Fibroblast of gingiva (primary cell): ENCODE data around the gene ATIC.

Experiments used
- DNase-seq: peaks from one replicate; pipeline ENCODE4 v3.0.0-alpha.2; 2011; ENCODE audit warnings: low read depth

ATIC gene

DNA sequence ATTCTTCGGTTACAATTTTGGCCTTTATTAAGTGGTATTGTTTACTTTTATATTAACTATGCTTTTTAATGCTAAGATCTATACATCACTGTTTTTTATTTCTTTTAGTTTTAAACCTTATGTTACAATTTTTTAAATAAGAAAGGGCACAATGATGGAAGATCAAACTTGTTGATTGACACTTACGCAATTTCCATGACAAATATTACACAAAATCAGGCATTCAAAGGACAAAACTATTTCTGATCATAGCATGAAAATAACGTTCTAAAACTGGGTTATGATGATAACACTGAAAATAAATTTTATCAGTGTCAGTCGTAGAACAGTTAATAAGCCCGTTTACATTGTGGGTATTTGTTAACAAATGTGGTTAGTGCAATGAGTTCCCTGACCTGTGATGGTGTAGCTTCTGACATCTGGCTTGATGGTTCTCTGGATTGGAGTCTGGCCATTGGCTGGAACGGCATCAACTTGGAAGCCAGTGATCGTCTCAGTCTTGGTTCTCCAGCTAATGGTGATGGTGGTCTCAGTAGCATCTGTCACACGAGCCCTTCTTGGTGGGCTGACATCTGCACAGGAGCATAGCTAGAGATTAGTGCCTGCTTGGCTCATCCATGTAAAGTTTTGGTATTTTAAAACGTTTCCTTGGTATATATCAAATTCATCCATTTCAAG, 64.4 kb downstream of the ATIC start:
- no peak for DNase-seq

DNA sequence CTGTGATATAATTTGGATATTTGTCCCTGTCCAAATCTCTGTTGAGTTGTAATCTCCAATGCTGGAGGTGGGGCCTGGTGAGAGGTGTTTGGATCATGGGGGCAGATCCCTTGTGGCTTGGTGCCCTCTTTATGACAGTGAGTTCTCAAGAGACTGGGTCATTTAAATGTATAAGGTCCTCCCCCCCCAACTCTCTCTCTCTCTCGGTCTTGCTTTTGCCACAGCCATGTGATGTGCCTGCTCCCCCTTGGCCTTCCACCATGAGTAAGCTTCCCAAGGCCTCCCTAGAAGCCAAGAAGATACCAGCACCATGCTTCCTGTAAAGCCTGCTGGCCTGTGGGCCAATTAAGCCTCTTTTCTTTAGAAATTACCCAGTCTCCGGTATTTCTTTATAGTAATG, 65.4 kb downstream of the ATIC start:
- no peak for DNase-seq

GRCh38 chr2:215378045-215378444, 66.2 kb downstream of the ATIC start:
- no peak for DNase-seq

DNA sequence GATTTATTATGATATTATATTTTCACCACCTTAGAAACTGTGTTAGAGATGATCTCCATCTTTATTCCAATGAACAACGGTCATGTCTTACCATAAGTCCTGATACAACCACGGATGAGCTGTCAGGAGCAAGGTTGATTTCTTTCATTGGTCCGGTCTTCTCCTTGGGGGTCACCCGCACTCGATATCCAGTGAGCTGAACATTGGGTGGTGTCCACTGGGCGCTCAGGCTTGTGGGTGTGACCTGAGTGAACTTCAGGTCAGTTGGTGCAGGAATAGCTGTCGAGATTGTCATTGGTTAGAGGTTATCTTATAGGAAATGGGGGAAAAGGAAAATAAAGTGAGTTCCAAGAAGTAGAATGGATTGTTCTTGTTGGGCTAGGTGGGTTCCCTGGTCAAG, 67.2 kb downstream of the ATIC start:
- no peak for DNase-seq

DNA sequence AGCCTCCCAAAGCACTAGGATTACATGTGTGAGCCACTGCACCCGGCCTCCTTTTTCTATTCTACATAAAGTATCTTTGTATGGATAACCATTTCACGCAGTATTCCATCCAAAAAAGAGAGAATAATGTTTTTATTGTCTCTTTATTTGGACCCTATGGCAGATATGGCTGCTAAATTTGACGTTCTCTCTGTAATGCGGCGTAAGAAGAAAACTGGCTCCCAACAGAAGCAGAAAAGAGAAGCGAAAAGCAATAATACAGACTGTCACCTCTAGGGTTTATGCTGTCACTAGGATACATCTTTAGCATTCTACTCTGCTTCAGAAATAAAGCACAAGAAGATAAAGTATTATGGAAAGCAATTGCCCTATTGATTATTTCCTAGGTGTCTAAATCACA, 68.1 kb downstream of the ATIC start:
- no peak for DNase-seq

GRCh38 chr2:215380699-215381098, 68.8 kb downstream of the ATIC start:
- no peak for DNase-seq

DNA sequence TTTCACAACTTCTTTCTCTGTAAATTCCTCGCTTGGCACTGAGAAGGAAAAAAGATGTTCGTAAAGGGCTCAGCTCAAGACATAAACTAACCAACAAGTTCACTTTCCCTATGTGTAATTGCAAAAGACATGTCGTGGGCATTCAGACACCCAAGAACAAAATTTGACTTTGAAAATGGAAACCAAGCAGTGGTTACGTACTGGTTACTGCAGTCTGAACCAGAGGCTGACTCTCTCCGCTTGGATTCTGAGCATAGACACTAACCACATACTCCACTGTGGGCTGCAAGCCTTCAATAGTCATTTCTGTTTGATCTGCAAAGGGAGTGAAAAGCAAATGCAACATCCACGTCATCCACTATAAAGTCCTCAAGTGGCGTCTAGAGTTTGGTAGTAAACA, 70.2 kb downstream of the ATIC start:
- DNase-seq = no peak

GRCh38 chr2:215382480-215382879, 70.6 kb downstream of the ATIC start:
- DNase-seq = no peak

- no peak for DNase-seq
Measured at GRCh38 chr2:215383652-215384279, 71.9 kb downstream of the ATIC start.

DNA sequence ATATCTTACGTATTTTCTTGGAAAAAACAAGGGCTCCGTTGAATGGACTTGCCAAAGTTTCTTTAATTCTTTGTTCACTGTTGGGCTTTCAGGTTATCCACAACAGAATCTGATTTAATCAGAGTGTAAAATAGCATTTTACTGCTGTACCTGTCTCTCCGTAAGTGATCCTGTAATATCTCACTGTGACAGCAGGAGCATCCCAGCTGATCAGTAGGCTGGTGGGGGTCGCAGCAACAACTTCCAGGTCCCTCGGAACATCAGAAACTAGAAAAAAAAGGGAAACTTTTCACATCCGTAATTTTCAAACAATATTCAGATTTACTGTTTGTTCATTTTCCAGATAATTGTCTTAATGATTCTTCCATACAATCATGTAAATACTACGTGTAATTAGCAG, 72.9 kb downstream of the ATIC start:
- no peak for DNase-seq

- no peak for DNase-seq
Measured at GRCh38 chr2:215386566-215386965, 74.7 kb downstream of the ATIC start.

DNA sequence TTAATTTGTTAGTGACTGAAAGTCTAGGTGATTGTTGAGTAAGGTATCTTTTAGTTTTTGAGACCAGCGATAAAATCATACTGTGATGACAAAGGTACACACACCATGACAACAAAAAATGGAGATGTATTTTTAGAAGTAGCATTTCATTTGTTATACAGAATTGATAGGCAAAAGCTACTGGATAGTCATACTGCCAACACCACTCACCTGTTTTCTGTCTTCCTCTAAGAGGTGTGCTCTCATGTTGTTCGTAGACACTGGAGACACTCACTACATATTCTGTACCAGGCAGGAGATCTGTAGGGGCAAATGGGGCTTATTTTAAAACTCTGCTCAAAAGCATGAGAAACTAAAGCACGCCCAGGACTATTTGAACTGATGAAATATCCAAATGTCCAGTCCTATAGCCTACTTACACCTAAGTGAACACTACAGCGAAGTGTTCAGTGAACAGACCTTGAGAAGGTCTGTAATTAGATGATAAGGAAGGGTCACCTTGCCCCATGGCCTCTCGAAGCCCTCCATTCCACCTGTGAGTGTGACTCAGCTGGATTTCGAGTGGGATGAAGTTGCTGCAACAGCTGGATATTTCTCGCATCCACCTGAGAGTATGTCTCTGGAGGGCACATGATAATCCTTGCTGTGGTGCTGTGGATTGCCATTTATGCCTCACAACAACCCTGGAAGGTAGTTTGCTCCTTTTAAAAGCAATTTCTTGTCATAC, 76.3 kb downstream of the ATIC start:
- DNase-seq = no peak

GRCh38 chr2:215390550-215390913, 78.7 kb downstream of the ATIC start:
- DNase-seq = no peak

DNA sequence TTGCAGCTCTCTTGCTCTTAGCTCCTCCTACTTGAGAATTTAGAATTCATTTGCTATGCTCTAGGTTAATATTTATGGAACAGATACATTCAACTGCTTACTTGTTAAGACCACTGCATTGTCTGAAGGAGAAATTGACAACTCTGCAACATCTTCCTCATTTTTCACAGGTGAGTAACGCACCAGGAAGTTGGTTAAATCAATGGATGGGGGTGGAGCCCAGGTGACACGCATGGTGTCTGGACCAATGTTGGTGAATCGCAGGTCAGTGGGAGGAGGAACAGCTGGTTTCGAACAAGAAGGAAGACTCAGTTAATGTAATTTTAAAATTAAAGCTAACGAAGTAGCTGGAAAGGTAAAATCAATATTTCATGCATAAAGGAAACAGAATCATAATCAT, 79.7 kb downstream of the ATIC start:
- DNase-seq = no peak

- DNase-seq = no peak
Measured at GRCh38 chr2:215392164-215392563, 80.3 kb downstream of the ATIC start.

DNA sequence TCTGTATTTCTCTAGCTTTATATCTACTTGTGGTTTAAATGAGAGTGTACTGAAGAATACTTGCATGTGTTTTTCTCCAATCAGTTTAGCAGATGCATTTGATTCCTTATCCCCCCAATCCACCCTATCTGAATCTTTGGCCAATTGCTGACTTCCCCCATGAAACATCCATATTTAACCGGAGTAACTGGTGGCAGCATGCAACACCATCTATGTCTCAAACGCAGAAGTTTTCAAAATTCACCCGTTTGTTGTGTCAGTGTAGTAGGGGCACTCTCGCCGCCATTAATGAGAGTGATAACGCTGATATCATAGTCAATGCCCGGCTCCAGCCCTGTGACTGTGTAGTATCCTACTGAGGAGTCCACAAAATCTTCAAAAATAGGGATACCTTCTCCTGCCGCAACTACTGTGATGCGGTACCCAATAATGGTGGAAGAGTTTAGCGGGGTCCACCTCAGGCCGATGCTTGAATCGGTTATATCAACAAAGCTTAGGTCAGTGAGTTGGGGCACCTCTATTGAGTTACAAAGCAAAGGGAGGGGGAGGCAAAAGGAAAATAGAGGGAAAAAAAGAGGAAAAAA, 80.9 kb downstream of the ATIC start:
- DNase-seq = no peak

GRCh38 chr2:215394102-215394805, 82.4 kb downstream of the ATIC start:
- no peak for DNase-seq

DNA sequence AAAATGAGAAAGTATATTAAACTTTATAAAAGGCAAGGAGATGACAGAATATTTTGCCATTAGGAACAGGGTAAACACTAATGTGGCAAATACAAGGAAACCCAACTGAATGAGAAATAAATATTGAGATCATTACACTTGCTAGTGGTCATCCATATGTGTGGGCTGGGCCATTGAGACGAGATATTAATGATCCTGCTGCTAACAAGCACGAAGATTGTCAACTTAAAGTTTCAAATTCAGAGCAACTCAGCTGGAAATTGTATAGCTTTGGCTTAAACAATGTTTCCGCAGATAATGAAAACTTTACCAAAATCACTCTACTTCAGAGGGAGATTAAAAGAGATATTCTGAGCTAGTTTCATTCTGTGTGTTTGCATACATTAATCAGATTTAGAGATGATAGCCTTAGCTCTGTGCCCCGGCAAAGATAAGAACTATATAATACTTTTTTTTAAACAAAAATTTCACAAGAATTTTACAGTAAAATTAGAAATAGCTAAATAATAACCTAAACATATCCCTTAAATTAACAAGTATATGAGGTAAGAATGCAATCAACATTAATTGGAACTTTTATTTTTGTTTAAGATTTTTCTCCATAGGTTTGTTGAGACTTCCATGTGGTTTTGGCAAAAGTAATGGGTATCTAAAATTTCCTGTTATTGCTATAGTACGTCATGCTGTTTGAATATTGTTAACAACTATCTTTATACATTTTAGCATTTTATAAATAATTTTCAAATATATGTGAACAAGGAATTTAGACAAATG, 84.0 kb downstream of the ATIC start:
- DNase-seq = no peak

DNA sequence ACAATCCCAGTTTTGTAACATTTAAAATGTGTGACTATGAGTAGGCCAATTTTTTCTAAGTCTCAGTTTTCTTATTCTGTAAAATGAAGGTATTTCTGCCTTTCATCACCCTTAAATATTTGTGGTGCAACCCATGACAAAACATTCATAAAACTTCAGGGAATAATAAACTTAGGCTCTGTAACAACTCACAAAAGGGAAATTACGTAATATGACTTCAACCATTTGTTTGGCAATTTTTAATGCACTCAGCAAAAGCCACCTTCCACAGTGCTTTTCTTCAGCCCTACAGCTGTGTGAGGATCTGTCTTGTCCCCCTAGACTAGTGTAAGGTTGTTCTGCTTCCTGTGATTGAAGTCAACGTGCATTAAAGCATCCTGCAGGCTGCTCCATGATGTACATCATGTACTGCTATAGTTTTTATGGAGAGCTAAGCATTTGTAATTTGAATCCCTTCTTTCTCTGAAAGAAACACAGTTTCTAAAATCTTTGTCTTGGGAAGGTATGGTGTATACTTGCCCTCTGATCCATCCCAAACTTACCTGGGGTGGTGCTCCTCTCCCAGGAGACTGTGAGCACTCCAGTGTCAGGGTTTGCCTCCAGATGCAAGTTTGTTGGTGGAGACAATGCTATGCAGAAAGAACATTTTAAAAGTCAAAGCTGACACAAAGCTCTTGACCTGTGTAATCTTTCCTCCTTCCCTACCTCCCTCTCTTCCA, 84.9 kb downstream of the ATIC start:
- DNase-seq = peak; percentile 88

- peak; percentile 39 for DNase-seq
Measured at GRCh38 chr2:215397632-215398341, 85.9 kb downstream of the ATIC start.
